Measurements from ENCODE around the gene SREK1IP1.
"Not testable (repeated sequence)": the region's sequence is repeated elsewhere in the genome, so short reads cannot be mapped to it uniquely, and the experiment has no call there.

DNA sequence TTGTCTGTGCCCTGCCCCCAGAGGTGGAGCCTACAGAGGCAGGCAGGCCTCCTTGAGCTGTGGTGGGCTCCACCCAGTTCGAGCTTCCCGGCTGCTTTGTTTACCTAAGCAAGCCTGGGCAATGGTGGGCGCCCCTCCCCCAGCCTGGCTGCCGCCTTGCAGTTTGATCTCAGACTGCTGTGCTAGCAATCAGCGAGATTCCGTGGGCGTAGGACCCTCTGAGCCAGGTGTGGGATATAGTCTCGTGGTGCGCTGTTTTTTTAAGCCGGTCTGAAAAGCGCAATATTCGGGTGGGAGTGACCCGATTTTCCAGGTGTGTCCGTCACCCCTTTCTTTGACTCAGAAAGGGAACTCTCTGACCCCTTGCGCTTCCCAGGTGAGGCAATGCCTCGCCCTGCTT, 54.0 kb downstream of the SREK1IP1 start:
- TF ChIP-seq, protein P1, sequence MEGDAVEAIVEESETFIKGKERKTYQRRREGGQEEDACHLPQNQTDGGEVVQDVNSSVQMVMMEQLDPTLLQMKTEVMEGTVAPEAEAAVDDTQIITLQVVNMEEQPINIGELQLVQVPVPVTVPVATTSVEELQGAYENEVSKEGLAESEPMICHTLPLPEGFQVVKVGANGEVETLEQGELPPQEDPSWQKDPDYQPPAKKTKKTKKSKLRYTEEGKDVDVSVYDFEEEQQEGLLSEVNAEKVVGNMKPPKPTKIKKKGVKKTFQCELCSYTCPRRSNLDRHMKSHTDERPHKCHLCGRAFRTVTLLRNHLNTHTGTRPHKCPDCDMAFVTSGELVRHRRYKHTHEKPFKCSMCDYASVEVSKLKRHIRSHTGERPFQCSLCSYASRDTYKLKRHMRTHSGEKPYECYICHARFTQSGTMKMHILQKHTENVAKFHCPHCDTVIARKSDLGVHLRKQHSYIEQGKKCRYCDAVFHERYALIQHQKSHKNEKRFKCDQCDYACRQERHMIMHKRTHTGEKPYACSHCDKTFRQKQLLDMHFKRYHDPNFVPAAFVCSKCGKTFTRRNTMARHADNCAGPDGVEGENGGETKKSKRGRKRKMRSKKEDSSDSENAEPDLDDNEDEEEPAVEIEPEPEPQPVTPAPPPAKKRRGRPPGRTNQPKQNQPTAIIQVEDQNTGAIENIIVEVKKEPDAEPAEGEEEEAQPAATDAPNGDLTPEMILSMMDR (IDR thresholded peaks at IDR 0.05) = not testable (repeated sequence)
- TF ChIP-seq POLR2A, POLR2AphosphoS5 (IDR thresholded peaks at IDR 0.05): not testable (repeated sequence)

Data from stomach (tissue), 4 donors.